Left kidney (tissue), 2 donors: ENCODE measurements around the gene BTN3A1. TPM values are rescaled to one million over a fixed set of nuclear protein-coding genes. Genes with fewer than 3 reads are reported as not detected.
"Not testable (repeated sequence)": the region's sequence is repeated elsewhere in the genome, so short reads cannot be mapped to it uniquely, and the experiment has no call there.

ENCODE experiments used
- DNase-seq: peaks from one replicate; pipeline ENCODE4 v3.0.0-alpha.2; 2013
- polyA plus RNA-seq: library from polyadenylated mRNA; unstranded; fragments of 120-200 nt; gene quantifications from one replicate; pipeline ENCODE4 v1.2.1, GENCODE V29; 2013; ENCODE audit not compliant: insufficient read length

BTN3A1 gene
- polyA plus RNA-seq, 1 donor = 29.8 TPM

DNA sequence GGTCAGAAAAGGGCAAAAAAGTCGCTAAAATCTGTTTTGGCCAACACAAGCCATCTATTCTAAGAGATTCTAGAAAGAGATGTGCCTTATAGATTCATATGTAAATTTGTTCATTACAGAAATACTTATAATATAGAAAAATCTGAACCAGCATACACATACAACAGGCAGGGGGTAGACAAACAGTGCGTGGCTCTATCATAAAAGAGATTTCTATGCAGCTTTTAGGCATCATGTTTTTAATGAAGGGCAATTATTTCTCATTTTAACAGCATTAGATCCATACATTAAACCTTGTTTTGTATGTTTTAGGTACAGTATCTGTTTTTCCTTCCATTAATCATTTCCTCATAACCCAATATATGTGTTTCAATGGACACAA lies 38.9 kb downstream of the BTN3A1 start:
- DNase-seq = no peak

DNA sequence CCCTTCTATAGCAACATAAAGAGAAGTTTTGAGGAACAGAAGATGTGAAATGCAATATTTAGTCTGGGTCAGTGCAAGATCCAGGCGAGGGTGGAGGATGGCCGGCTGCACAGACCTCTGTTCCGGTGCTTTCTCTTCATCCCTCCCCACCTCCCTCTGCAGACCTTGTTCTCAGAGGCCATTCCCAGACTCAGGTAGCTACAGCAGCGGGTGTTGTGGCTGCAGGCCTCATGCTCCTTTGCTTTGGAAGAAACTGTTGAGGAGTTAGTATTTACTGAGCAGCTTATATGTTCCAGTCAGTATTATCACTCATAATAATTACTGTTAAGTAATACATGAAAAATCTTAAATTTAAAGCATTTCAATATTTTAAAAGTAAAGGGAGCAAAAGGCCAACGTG lies 39.9 kb downstream of the BTN3A1 start:
- DNase-seq = no peak

- no peak for DNase-seq
Observed at GRCh38 chr6:26445934-26446667, 44.0 kb downstream of the BTN3A1 start.

DNA sequence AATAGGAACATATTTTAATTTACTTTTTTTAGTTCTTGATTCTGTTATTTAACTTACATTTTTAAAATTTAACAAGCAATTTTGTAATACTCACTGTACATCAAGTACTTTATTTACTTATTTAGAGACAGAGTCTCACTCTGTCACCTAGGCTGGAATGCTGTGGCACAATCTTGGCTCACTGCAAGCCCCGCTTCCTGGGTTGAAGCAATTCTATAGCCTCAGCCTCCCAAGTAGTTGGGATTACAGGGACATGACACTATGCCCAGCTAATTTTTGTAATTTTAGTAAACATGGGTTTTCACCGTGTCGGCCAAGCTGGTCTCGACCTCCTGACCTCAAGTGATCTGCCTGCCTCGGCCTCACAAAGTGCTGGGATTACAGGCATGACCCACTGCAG lies 45.2 kb downstream of the BTN3A1 start:
- DNase-seq = no peak

GRCh38 chr6:26450240-26450639 lies 48.2 kb downstream of the BTN3A1 start:
- DNase-seq = no peak

DNA sequence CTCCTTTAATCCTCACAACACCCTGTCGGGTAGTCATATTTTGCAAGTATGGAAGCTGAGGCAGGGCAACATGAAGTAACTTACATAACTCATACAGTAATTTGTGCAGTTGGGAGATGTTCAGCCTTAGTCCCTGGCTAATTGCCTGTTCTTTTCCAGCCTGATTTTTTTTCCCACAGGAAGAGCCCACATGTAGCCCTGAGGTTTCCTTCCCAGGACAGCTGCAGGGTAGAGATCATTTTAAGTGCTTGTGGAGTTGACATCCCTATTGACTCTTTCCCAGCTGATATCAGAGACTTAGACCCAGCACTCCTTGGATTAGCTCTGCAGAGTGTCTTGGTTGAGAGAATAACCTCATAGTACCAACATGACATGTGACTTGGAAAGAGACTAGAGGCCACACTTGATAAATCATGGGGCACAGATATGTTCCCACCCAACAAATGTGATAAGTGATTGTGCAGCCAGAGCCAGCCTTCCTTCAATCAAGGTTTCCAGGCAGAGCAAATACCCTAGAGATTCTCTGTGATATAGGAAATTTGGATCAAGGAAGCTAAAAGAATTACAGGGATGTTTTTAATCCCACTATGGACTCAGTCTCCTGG lies 50.7 kb downstream of the BTN3A1 start:
- no peak for DNase-seq

DNA sequence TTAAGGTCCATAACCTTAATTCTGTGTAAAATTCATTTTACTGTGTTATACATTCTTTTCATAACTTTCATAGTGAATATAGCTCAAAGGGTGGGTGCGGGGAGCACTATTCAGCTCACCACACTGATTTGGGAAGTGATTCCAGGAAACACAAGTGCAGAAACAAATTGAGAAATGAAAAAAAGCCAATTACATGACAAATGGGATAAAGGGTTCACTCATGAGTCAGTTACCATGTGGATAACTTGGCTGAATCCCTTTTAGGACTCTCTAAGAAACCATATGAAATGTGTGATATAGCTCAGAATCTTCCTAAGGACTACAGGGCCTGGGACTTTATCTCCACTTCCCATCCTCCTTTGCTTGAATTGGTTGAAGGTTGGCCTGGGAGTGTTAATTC lies 52.6 kb downstream of the BTN3A1 start:
- DNase-seq = no peak

DNA sequence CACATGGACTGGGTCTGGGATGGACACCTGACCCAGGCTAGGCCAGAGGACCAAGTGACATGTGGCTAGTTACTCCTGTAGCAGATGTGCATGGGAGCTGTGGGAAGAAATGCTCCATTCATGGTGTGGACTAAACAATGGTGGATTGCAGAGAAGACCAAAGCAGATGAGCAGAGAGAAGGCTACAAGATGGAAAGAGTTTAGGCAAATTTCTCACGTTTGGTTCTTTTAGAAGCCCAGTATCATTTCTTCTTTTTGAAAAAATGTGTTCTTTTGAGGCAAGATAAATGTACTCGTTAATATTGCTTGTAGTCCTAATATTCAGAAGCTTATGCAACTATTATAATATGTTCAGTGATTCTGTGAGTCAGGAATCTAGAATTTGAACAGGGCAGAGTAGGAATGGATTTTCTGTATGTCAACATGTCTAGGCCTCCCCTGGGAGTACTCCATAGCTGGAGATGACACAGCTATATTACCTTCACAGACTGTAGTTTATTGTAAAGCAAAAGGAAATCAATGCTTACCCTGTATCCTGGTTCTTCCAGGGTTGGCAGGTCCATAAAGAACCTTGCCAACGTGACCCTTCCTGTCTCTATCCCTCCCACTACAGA lies 53.4 kb downstream of the BTN3A1 start:
- no peak for DNase-seq

- DNase-seq = no peak
Observed at GRCh38 chr6:26457264-26457805, 55.3 kb downstream of the BTN3A1 start.

- peak; percentile 95 for DNase-seq
Observed at GRCh38 chr6:26457806-26458688, 56.0 kb downstream of the BTN3A1 start, which contains the start of gene BTN2A1. Gene BTN2A1, plus strand, starts transcription at chr6:26457955. Its CDS starts 682 bp downstream, at chr6:26458637.

DNA sequence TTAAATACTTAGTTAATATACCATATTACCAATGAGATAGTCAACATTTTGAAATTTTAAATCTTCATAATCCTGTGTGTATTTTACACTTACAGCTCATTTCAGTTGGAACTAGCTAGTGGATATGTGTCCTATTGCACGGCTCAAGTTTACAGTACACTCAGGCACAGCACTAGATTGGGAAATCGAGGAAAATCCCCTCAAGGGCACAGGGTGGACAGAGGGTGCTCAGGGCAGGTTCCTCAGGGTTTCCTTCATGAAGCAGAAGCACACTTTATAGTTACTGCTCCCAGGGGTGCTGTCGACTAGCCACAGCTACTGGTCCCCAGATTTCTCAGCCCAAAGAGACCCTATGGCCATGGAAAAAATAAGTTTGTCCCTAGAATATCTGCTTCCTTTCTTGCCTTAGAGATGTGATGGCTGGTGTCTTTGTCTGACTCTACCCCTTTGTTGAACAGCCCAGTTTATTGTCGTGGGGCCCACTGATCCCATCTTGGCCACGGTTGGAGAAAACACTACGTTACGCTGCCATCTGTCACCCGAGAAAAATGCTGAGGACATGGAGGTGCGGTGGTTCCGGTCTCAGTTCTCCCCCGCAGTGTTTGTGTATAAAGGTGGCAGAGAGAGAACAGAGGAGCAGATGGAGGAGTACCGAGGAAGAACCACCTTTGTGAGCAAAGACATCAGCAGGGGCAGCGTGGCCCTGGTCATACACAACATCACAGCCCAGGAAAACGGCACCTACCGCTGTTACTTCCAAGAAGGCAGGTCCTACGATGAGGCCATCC lies 57.1 kb downstream of the BTN3A1 start:
- no peak for DNase-seq

GRCh38 chr6:26461353-26461752 lies 59.3 kb downstream of the BTN3A1 start:
- not testable (repeated sequence) for DNase-seq

GRCh38 chr6:26464014-26464413 lies 61.9 kb downstream of the BTN3A1 start:
- no peak for DNase-seq

DNA sequence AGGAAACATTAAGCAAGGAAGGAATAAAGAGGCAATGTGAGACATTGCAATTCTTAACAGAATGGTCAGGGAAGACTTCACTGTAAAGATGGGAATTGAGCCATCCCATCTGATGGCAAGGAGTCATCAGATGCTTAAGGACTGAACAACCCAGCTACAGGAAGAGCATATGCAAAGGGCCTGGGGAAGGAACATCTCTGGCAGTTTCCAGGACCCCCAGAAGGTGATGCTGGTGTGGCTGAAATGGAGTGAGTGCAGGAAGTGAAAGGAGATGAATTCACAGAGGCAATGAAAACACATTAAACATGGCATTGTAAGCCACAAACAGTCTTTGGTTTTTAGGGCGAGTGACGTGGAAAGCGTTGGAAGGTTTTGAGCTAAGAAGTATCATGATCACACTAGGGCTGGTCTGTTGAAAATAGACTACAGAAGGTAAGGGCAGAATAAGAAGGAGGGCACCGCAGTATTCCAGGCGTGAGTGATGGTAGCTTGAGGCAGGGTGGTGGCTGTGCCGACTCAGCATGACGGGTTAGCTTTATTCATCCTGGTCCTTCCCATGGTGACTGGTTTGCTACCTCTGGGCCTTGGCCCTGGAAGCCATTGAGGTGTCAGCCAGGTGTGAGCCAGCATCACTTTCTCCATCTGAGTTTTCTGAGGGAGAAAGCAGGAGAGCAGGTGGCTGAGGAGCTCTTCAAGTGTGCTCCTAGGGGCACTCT lies 62.5 kb downstream of the BTN3A1 start:
- no peak for DNase-seq

Other genes with a start within 250 kb of the BTN3A1 start
- 20.8 TPM for gene BTN3A2, start 37.1 kb upstream of the BTN3A1 start, polyA plus RNA-seq
- 16.4 TPM for gene BTN2A2, start 19.2 kb upstream of the BTN3A1 start, polyA plus RNA-seq
- 22.7 TPM for gene BTN3A3, start 38.2 kb downstream of the BTN3A1 start, polyA plus RNA-seq
- 34.9 TPM for gene BTN2A1, start 55.7 kb downstream of the BTN3A1 start, polyA plus RNA-seq
- 0.22 TPM for gene BTN1A1, start 98.0 kb downstream of the BTN3A1 start, polyA plus RNA-seq
- gene HMGN4, start 136.1 kb downstream of the BTN3A1 start, polyA plus RNA-seq = 95.4 TPM
- 12.7 TPM for gene ABT1, start 194.7 kb downstream of the BTN3A1 start, polyA plus RNA-seq